CD4-positive, alpha-beta T cell treated with Interleukin-2 at 100 ng/mL for 4 hours (primary cell): ENCODE results near the gene DAB2IP.

Source experiments
- DNase-seq: peaks from one replicate; pipeline ENCODE4 v3.0.0-alpha.2; 2020; ENCODE audit warnings: low spot score

Gene DAB2IP

DNA sequence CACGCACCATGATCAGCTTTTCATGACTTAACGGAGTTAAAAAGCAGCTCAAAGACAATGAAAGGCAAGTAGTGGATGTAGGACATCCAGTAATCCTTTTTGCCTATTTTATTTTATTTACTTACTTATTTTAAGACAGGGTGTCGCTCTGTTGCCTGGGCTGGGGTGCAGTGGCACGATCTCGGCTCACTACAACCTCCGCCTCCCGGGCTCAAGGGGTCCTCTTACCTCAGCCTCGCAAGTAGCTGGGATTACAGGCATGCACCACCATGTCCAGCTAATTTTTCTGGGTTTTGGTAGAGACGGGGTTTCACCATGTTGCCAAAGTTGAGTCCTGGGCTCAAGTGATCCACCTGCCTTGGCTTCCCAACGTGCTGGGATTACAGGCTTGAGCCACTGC, 148.9 kb downstream of the DAB2IP start:
- no peak for DNase-seq

DNA sequence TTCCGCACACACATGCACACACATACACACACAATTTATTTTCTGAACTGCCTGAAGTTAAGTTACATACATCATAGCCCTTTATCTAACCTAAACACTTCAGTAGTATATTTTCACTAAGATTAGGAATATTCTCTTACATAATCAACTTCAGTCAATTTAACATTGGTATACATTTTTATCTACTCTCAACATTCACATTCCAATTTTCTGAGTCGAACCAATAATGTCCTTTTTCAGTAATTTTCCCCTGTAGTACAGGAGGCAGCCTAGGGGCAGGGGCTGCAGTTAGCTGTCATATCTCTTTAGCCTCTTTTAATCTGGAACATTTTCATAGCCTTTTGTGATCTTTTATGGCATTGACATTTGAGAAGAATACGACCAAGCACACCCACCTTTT, 150.1 kb downstream of the DAB2IP start:
- no peak for DNase-seq

DNA sequence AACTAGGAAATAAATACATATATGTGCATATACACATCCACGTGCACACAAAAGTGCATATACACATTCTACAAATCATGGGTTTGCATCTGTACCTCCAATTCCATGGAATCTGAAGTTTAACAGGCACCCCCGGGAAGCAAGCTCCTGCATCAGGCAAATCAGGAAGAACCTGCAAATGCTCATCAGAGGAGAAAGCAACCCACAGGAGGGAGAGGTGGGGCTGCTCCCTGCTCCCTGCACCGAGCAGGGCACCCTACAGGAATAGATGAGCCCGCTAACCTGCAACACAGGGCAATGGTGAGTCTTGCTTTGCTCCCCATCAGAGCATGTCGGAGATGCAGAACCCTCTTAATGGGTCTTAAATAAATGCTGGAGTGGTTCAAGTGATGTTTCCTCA, 151.3 kb downstream of the DAB2IP start:
- no peak for DNase-seq

DNA sequence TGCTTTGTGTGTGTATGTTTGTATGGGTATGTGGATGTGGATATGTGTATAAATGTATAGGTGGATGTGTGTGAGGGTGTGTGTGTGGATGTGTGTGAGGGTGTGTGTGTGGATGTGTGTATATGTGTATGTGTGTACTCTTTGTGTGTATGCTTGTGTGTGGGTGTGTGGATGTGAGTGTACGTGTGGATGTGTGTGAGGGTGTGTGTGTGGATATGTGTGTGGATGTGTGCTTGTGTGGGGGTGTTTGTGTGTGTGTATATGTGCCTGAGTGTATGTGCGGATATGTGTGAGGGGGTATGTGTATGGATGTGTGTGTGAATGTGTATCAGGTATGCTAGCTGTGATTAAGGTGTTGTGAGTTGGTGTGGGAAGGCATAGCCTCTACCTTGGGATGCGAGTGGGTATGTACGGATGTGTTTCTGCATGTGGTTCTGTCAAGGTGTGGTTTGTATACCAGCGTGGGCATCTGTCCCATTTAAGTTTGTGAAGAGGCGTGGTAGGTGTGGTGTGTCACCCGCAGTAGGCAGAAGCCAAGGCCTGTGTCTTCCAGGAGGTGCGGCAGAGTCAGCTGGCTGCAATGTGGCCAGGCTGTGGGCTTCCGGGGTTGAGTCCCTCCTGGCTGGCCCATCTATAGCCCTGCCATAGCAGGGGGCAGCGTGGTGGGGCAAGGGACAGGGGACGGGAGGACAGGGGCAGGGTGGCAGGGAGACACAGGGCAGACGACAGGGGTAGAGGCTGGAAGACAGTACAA, 155.8 kb downstream of the DAB2IP start:
- no peak for DNase-seq

DNA sequence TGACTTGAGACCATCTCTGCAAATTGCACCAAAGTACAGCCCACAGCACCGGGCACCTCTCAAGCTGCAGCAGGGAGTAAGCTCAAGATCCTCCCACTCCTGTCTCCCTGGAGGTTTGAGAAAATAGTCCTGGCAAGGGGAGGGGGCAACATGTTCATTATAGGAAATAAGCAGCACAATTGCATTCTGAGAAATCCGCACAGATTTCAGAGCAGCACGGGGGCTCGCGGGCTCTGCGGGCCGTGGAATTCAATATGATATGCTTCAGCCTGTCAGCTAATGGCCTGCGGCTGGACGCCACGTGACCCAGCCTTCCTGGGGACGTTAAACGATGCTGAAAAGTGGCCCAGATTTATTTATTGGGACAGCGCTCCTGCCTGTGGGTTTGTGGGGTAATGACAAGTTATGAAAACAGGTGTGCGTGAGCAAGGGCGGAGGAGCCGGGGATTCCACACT, 156.4 kb downstream of the DAB2IP start:
- no peak for DNase-seq

DNA sequence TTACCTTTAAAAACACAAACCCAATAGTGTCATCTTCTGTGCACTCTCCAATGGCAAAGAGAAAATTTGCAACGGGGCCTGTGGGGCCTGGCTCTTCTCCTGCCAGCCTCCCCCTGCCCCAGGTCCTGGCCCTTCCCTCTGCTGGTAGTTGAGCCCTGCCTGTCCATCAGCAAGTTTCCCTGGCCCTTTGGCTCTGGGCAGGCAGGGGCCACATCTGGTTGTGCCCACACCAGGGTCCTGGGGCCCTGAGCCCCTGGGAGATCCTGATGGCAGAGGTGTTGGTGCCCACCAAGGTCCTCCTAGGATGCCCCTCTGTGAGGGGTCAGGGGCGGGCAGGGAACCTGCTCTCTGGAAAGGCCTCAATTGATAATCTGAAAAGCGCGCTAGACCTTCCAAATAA, 157.3 kb downstream of the DAB2IP start:
- no peak for DNase-seq

DNA sequence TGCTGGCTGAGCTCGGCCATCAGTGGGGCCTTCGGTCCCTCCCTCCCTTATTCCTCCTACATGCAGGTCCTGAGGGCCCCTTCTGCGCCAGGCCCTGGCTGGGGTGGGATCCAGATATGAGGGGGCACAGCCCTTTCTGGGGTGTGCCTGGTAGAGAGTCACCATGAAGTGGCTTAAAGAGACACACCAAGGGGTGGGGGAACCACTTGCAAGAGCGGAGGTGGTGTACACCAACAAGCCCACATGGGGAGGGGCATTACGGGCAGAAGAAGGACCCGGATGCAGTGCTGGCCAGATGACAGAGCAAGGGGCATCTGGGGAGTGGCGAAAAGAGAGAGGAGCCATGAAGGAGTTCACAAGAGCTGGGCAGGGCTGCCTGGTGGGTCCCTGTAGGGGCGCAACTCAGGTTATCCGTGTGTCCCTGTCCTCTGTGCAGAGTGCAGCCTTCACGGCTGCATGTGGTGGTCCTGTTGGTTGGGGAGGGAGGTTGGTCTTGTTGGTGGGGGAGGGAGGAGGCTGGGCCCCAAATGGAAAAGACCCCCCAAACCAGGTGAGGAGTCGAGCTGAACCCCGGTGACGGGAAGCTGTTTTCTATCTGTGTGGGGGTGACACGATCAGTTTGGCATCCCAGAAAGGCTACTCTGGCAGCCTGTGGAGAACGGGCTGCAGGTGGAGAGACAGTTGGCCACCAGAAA, 158.1 kb downstream of the DAB2IP start:
- DNase-seq = no peak

DNA sequence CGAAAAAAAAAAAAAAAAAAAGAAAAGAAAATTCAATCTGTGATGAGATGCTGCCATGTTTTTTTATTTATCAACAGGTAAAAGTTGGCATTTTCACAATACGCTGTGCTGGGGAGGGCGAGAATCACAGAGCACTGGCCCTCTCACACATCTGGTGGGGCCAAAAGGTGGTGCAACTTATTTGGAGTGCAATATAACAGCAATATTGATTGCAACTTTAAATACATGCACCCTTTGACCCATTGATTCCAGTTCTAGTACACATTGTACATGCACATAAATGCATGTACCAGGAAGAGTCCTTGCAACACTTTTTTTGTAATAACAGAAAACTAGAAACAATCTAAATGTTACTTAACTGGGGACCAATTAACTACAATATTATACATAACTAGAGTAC, 159.1 kb downstream of the DAB2IP start:
- no peak for DNase-seq

DNA sequence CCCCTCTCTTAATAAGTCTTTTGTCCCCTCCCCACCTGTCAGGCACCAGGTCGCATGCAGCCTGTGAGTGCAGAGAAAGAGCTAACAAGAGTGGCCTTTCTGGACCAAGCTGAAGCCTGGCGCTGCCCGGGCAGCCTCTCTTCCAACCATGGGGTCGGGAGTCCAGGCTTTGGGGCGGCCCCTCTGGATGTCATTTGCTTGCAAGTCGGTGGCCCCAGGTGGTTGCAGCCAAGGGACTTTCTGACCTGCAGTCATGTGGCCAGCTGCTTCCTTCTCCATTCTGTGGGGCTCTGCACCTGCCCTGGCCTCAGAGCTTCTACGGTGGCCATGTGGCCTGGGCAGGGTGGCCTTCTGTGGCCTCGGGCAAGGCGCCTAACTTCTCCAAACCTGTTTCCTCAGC, 159.7 kb downstream of the DAB2IP start:
- no peak for DNase-seq

DNA sequence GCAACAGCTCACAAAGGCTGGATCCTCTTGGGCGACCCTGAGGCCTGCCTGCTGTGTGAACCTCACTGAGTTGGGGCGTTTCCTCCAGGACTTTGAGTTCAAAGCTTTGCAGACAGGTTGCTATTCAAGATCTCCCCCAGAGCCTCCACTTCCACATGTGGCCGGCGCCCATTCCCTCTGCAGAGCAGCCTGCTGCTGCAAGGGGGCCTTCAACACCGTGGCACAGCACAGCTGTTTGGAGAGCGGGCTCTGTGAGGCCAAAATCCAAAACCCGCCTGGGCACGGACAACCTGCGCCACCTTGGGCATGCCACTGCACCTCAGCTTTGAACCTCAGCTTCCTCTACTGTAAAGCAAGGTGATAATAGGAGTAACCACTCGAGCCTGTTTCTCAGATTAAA, 160.3 kb downstream of the DAB2IP start:
- no peak for DNase-seq

DNA sequence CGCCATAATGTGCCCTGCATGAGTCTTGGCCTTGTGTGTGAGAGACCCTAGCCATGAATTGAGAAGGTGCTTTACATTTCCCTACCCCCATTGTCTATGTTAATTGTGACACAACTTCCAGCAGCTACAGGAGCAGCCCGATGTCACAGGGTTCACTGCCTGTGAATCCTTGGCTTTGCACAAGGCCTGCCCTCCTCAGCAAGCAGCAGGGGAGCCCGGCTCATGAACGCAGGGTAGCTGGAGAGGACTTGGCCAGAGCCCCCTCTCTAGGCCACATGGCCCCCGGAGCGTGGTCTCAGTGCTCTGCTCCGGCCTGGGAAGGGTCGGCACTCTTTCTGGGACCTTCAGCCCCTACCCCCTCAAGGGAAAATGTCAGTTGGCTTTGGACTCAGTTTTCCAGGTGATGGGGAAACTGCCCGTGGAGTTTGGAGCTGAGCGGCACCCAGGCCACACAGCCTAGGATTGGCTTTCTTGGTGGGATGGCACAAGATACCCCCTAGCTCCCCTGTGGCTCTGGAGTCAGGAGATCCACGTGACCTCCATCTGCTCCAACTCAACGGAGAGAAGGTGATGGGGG, 160.8 kb downstream of the DAB2IP start:
- DNase-seq = no peak

DNA sequence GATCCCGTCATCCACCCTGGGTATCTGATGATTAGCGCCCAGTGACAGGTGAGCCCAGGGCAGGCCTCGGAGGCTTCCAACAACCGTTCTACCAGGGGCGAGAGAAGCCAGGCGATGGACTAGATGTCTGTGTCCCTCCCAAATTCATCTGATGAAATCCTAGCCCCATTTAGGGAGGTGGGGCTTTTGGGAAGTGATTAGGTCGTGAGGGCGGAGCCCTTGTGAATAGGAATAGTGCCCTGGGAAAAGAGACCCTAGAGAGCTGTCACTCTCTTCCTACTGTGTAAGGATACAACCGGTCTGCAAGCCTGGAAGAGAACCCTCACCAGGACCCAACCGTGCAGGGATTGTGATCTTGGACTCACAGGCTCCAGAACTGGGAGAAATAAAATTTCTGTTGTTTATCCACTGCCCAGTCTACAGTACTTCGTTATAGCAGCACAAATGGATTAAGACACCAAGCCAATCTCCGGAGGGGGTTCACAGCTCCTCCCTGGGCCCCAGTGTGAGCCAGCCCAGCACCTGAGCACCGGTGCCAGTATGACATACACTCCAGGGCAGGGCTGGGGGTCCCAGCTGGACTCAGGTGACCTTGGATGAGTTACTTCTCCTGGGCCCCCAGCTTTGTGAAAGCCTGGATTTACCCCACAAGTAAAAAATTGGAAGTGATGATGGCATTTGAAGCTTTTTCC, 162.2 kb downstream of the DAB2IP start:
- DNase-seq = no peak

DNA sequence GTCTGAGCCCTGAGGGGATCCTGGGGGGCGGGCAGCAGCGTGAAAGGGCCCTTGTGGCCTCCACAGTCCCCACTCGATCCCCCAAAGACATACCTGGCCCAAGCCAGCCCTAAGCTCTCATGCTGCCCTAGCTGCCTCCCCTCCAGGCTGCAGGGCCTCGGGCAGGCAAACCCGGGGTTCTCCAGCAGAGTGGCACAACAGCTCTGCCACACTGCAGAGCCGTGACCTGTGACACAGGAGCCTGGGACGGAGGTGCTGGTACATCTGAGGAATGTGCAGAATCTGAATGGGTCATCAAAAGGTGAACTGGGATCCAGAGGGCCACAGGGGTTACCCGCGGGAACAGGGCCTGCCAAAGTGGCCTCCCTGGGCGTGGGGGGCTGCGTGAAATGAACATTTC, 163.2 kb downstream of the DAB2IP start:
- no peak for DNase-seq

DNA sequence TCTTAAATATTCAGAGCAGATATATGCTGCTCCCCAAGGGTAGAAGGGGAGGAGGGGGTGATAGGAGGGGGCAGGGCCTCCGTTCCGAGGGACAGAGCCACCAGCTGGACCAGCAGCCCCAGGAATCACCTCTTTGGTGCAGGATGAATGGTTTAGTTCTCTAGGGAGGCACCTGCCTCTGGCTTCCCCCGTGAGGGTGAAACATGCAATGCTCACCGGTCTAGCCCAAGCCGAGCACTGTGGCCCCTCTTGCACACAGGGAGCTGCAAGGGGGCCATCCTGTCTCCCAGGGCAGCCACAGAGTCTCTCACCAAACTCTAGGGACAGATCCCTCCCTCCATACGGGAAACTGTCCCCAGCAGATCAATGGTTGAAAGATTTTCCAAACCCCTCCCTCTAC, 163.7 kb downstream of the DAB2IP start:
- DNase-seq = no peak

DNA sequence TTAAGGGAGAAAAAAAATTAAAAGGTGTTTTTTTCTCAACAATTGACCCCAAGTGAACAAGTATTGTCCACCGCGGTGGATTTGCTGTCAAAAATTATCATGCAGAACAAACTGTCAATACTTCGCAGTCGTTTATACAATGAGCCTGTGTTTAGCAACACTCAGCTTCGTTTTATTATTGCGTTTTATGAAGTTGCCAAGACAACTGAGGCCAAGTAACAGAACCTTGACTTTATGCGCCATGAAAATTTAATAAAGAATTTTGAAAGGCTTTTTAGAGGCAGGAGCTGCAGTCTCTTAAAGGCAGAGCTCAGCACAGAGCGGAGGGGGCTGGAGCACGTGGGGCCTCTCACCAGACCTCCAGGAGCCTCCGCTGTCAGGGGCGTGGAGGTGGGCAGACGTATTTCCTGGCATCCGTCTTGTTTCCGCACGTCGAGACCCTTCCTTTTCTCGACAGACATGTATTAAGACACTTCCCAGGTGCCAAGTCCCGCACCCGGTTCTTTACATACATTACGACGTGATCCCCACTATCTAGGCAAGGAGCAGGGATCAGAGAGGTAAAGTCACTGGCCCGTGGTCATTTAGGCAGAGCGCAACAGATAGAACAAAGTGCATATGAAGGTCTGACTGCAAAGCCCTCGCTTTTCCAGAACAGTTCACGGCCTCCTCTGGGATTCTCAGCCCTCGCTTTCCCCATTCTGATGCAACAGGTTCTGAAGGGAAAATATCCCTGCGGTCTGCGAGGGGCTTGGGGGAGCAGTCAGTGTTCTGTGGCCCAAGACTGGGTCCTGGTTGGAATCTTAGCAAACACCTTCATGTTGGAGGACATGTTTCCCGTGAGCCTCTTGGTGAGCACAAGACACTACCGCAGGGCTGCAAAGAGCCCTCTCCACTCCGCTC, 164.4 kb downstream of the DAB2IP start:
- no peak for DNase-seq

DNA sequence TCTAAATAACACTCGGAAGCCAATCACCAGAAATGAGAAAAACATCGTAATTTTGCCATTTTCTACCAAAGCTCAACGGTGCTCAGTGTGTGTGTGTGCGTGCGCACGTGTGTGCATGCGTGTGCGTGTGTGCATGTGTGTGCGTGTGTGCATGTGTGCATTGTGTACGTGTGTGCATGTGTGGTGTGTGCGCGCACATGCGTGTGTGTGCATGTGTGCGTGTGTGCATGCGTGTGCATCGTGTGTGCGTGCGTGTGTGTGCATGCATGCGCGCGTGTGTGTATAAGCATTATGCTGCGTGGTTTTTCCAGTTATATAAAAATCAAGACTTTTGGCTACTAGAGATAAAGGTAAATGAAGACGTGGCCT, 165.0 kb downstream of the DAB2IP start:
- no peak for DNase-seq

DNA sequence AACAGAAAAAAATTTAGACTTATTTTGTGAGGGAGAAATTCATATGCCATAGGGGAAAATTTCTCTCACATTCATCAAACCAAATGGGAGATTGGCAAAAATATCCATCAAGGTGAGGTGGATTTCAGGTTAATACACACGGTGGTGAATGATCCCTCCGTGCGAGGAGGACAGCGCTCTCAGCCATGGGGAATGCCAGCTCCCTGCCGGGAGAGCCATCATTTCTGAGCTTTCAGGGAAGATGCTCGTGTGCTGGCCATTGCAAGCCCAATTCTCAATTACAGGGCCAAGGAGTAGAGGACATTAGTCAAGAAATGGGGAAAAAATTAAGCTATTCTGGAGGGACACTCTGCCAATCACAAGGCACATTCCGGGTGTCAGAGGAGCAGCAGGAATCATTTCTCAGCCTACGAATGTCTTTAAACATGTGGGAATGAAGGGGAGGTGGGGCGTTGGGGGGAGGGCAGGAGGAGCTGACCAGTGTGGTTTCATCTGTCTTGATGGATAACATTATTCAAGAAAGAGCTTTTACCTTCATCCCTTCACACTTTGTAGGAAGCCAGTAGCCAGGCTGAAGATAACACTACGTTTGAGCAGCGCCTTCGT, 165.5 kb downstream of the DAB2IP start:
- no peak for DNase-seq

DNA sequence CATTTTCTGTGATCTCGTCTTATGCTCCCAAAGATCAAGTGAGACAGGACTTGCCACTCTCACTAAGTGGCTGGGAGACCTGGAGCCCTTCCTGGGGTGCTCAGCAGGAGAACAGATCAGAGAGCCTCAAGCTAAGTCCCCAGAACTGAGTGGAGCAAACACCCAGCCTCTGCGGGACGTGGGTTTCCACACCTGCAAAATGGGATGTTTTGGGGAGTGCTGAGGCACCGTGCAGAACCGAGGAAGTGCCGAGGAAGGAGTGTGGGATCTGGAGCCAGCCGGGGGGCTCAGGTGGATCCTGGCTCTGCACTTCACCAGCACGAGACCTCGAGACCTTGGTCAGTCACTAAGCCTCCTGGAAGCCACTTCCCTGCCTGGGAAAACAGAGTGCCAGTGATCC, 166.0 kb downstream of the DAB2IP start:
- no peak for DNase-seq

DNA sequence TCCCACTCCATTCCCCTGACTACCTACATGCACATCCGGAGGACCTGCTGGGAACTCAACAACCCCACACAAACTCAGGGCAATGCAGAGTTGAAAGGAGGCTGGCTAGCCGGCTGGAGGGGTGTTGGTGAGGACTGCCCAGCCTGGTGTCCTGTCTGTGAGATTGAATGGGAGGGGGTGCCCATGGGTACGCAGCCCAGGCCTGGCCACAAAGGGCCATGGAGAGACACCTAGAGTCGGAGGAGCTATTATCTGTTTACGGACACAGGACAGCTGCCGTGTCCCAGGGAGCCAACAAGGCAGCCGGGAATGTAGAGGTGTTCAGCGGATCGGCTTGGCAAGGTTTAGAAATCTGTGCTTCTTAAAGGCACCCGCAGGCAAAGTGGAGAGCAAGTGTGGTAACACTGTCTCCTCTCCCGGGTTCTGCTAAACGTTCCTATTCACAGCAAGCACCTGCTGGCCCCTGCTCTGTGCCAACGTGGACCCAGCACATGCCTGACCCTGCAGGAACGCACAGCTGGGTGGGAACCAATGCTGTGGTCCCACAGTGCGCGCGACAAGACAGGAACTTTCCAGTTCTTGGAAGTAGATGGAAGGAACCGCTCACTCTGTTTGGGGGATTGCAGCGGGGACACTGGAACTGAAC, 166.7 kb downstream of the DAB2IP start:
- DNase-seq = no peak

DNA sequence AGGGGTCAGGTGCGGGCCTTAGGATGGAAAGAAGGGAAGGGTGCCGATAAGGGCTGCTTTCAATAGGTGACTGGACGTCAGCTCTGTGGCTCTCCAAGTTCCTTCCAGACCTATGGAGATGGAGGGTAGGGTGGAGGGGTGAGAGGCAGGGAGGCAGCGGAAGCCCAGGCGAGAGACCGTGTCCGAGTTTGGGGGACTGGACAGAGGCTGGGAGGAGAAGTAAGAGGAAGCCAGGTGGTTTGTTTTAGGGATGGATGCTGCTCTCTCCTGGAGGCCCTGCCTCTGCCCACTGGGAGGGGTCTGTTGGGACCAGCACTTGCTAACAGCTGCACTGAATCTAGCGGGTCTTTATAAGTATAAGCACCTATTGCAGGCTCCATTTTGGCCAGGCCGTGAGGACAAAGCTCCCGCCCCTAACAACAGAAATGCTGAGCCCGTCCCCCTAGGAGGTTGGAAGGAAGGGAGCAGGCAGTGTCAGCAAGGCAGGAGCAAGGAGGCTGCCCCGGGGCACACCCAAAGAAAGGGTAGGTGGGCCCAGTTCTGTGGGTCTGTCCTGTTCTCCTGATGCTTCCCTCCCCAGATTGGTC, 167.5 kb downstream of the DAB2IP start:
- no peak for DNase-seq
